ENCODE data around the gene NUPR2. TPM values are rescaled to one million over a fixed set of nuclear protein-coding genes. Genes with fewer than 3 reads are reported as not detected.
"Not testable (repeated sequence)": the region's sequence is repeated elsewhere in the genome, so short reads cannot be mapped to it uniquely, and the experiment has no call there.

The NUPR2 gene
- total and polyA plus RNA-seq, 7 experiments from 2014 or later, result 0.92 to 3.0 (median 1.2) TPM; not detected in 3

DNA sequence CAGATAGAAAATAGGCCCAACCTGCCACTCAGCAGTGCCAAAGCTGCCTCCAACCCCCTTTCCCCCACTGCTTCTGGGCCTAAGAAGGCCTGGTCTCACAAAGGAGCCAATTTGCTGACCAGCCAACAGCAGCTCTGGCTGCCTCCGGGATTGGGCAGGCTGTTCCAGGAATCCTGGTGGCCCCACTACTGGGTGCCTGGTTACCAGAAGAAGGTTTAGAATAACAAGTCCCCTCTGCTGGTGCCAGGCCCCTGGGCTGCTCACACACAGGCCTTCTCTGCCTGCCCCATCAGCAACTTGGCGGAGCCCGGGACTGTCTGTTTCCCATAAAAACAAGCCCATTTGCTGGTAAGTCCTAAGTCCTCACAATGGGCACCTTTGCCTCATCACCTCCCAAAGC, 24.6 kb downstream of the NUPR2 start:
- Histone ChIP-seq H3K4me3 (ENCODE audit: low read length) (no peak overlapping the region), H3K27ac (ENCODE audit: low read depth, low read length) (no peak overlapping the region), H3K4me1 (ENCODE audit: control insufficient read depth in 2 of 2, insufficient read depth in 2 of 2, low read length in 2 of 2) (no peaks in the 10 kb centered on the region), H3K9me3 (ENCODE audit: control insufficient read depth in 2 of 3, low read length in 3 of 3) (no peaks in the 10 kb centered on the region), H3K36me3 (ENCODE audit: control insufficient read depth in 2 of 3, insufficient read depth in 3 of 3, low read length in 3 of 3) (peaks cover 0 to 8% (median 0%) of the 10 kb centered on the region in 3 experiments), H3K27me3 (ENCODE audit: control insufficient read depth in 2 of 2, insufficient read depth in 2 of 2, low read length in 2 of 2) (no peaks in the 10 kb centered on the region)
- Mint-ChIP-seq H3K27ac (peak overlapping the region in 1 of 9 donors; percentile 24), H3K9me3 (peaks cover 0 to 2% (median 0%) of the 10 kb centered on the region in 11 donors), H3K4me1 (peaks cover 0 to 3% (median 0%) of the 10 kb centered on the region in 7 donors), H3K4me3 (no peak overlapping the region), H3K36me3 (peaks cover 0 to 5% (median 0%) of the 10 kb centered on the region in 5 donors), H3K27me3 (no peaks in the 10 kb centered on the region)
- ChIA-PET CTCF (no interaction called here), POLR2A (interaction anchor here (0.6 kb wide), 1 partner anchor 58 kb away, joined by 3 read pairs; no protein-coding TSS in a partner anchor)
- intact Hi-C loops (cut with micrococcal nuclease), result no loop called here
- no peak for ATAC-seq
- no peak for DNase-seq

DNA sequence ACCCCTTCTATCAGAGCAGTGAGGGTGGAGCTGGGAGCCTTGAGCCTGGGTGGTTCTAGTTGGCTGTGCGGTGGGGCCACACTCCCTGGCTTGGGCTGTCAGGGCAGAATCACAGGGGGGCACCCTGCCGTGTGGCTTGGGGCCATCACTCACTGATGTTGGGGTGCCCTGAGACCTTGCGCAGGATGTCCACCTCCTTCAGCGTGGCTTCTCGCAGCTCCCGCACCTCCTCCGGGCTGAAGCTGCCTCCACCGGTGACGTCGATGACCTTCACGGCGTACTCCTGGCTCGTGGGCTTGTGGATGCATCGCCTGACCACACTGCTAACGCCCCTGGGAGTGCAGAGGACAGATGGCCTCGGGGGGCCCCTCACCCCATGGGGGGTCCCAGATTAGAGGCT, 28.8 kb downstream of the NUPR2 start:
- intact Hi-C loops (cut with micrococcal nuclease), result no loop called here
- Histone ChIP-seq H3K9me3 (ENCODE audit: control insufficient read depth in 2 of 3, low read length in 3 of 3) (no peaks in the 10 kb centered on the region), H3K27ac (ENCODE audit: low read depth, low read length) (no peak overlapping the region), H3K4me3 (ENCODE audit: low read length) (no peak overlapping the region), H3K27me3 (ENCODE audit: control insufficient read depth in 2 of 2, insufficient read depth in 2 of 2, low read length in 2 of 2) (no peaks in the 10 kb centered on the region), H3K36me3 (ENCODE audit: control insufficient read depth in 2 of 3, insufficient read depth in 3 of 3, low read length in 3 of 3) (peaks cover 0 to 10% (median 0%) of the 10 kb centered on the region in 3 experiments), H3K4me1 (ENCODE audit: control insufficient read depth in 2 of 2, insufficient read depth in 2 of 2, low read length in 2 of 2) (no peaks in the 10 kb centered on the region)
- DNase-seq (no peak), ATAC-seq (no peak)
- no peaks in the 10 kb centered on the region for H3K27me3 Mint-ChIP-seq
- H3K4me1 Mint-ChIP-seq, result peaks cover 0 to 3% (median 0%) of the 10 kb centered on the region in 7 donors
- ChIA-PET POLR2A (no interaction called here), CTCF (no interaction called here)
- H3K36me3 Mint-ChIP-seq, result peaks cover 0 to 9% (median 0%) of the 10 kb centered on the region in 5 donors
- H3K9me3 Mint-ChIP-seq, result peaks cover 0 to under 1% (median 0%) of the 10 kb centered on the region in 11 donors
- peak overlapping the region in 1 of 9 donors; percentile 32 for H3K27ac Mint-ChIP-seq
- no peak overlapping the region for H3K4me3 Mint-ChIP-seq

- Mint-ChIP-seq H3K9me3 (no peaks in the 10 kb centered on the region), H3K27me3 (no peaks in the 10 kb centered on the region), H3K36me3 (peaks cover 0 to 13% (median 0%) of the 10 kb centered on the region in 5 donors), H3K4me1 (peaks cover 0 to 3% (median 0%) of the 10 kb centered on the region in 7 donors), H3K27ac (no peak overlapping the region), H3K4me3 (no peak overlapping the region)
- Histone ChIP-seq H3K4me1 (ENCODE audit: control insufficient read depth in 2 of 2, insufficient read depth in 2 of 2, low read length in 2 of 2) (no peaks in the 10 kb centered on the region), H3K4me3 (ENCODE audit: low read length) (no peak overlapping the region), H3K9me3 (ENCODE audit: control insufficient read depth in 2 of 3, low read length in 3 of 3) (no peaks in the 10 kb centered on the region), H3K36me3 (ENCODE audit: control insufficient read depth in 2 of 3, insufficient read depth in 3 of 3, low read length in 3 of 3) (peaks cover 0 to 14% (median 0%) of the 10 kb centered on the region in 3 experiments), H3K27ac (ENCODE audit: low read depth, low read length) (no peak overlapping the region), H3K27me3 (ENCODE audit: control insufficient read depth in 2 of 2, insufficient read depth in 2 of 2, low read length in 2 of 2) (no peaks in the 10 kb centered on the region)
- DNase-seq (no peak), ATAC-seq (no peak)
- ChIA-PET POLR2A (no interaction called here), CTCF (no interaction called here)
- intact Hi-C loops (cut with micrococcal nuclease), result no loop called here
Observed at GRCh38 chr7:56086761-56087160, 29.5 kb downstream of the NUPR2 start.

DNA sequence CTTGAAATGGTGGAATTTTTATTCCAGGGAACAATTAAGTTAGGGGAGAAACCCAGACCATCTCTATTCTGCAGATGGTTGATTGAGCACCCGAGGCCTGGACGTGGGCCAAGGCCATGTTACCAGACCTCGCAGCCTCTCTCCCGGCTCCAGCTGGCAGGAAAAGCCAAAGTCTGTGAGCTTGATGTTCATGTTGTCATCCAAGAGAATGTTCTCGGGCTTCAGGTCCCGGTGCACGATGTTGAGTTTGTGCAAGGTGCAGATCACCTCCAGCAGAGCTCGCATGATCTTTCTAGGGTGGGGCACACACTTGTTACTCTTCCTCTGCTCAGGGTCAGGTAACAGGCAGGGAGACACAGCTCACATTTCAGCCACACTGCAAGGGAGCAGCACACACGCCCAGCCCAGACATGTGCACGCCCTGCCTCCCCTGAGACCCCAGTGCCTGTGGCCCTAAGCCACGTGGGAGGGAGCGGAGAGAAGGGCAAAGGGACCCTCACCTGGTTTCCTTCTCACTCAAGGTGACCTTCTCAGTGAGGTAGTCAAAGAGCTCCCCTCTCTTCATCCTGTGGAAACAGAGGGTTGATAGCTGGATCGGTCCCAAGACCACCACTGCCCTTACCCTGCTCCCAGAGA, 32.9 kb downstream of the NUPR2 start:
- H3K4me3 ChIP-seq (ENCODE audit: low read length), result no peak overlapping the region
- Mint-ChIP-seq H3K36me3 (peaks cover 0 to 36% (median 4%) of the 10 kb centered on the region in 5 donors), H3K9me3 (no peaks in the 10 kb centered on the region), H3K4me1 (peaks cover 0 to 3% (median 0%) of the 10 kb centered on the region in 7 donors), H3K27me3 (no peaks in the 10 kb centered on the region), H3K27ac (peak overlapping the region in 3 of 9 donors; percentile 24 to 60 (median 56)), H3K4me3 (no peak overlapping the region)
- ChIA-PET CTCF (interaction anchor here (1.2 kb wide), 1 partner anchor 9 kb away, joined by 4 read pairs; no protein-coding TSS in a partner anchor), POLR2A (no interaction called here)
- H3K9me3 ChIP-seq (ENCODE audit: control insufficient read depth in 2 of 3, low read length in 3 of 3), result no peaks in the 10 kb centered on the region
- no peak overlapping the region for H3K27ac ChIP-seq (ENCODE audit: low read depth, low read length)
- DNase-seq (no peak), ATAC-seq (peak; percentile 12)
- no peaks in the 10 kb centered on the region for H3K27me3 ChIP-seq (ENCODE audit: control insufficient read depth in 2 of 2, insufficient read depth in 2 of 2, low read length in 2 of 2)
- no peaks in the 10 kb centered on the region for H3K4me1 ChIP-seq (ENCODE audit: control insufficient read depth in 2 of 2, insufficient read depth in 2 of 2, low read length in 2 of 2)
- H3K36me3 ChIP-seq (ENCODE audit: control insufficient read depth in 2 of 3, insufficient read depth in 3 of 3, low read length in 3 of 3), result peaks cover 0 to 41% (median 2%) of the 10 kb centered on the region in 3 experiments
- intact Hi-C loops (cut with micrococcal nuclease), result no loop called here

GRCh38 chr7:56081626-56082340, 34.4 kb downstream of the NUPR2 start:
- DNase-seq (no peak), ATAC-seq (no peak)
- no peak overlapping the region for H3K4me3 ChIP-seq (ENCODE audit: low read length)
- ChIA-PET CTCF (no interaction called here), POLR2A (no interaction called here)
- peaks cover 0 to 3% (median 0%) of the 10 kb centered on the region in 7 donors for H3K4me1 Mint-ChIP-seq
- peaks cover 0 to 45% (median 9%) of the 10 kb centered on the region in 3 experiments for H3K36me3 ChIP-seq (ENCODE audit: control insufficient read depth in 2 of 3, insufficient read depth in 3 of 3, low read length in 3 of 3)
- no peaks in the 10 kb centered on the region for H3K27me3 ChIP-seq (ENCODE audit: control insufficient read depth in 2 of 2, insufficient read depth in 2 of 2, low read length in 2 of 2)
- H3K27ac Mint-ChIP-seq, result peak overlapping the region in 1 of 9 donors; percentile 56
- H3K4me1 ChIP-seq (ENCODE audit: control insufficient read depth in 2 of 2, insufficient read depth in 2 of 2, low read length in 2 of 2), result no peaks in the 10 kb centered on the region
- no peak overlapping the region for H3K4me3 Mint-ChIP-seq
- H3K27ac ChIP-seq (ENCODE audit: low read depth, low read length), result no peak overlapping the region
- no peaks in the 10 kb centered on the region for H3K9me3 ChIP-seq (ENCODE audit: control insufficient read depth in 2 of 3, low read length in 3 of 3)
- H3K9me3 Mint-ChIP-seq, result no peaks in the 10 kb centered on the region
- H3K27me3 Mint-ChIP-seq, result no peaks in the 10 kb centered on the region
- H3K36me3 Mint-ChIP-seq, result peaks cover 0 to 37% (median 4%) of the 10 kb centered on the region in 5 donors
- intact Hi-C loops (cut with micrococcal nuclease), result no loop called here

DNA sequence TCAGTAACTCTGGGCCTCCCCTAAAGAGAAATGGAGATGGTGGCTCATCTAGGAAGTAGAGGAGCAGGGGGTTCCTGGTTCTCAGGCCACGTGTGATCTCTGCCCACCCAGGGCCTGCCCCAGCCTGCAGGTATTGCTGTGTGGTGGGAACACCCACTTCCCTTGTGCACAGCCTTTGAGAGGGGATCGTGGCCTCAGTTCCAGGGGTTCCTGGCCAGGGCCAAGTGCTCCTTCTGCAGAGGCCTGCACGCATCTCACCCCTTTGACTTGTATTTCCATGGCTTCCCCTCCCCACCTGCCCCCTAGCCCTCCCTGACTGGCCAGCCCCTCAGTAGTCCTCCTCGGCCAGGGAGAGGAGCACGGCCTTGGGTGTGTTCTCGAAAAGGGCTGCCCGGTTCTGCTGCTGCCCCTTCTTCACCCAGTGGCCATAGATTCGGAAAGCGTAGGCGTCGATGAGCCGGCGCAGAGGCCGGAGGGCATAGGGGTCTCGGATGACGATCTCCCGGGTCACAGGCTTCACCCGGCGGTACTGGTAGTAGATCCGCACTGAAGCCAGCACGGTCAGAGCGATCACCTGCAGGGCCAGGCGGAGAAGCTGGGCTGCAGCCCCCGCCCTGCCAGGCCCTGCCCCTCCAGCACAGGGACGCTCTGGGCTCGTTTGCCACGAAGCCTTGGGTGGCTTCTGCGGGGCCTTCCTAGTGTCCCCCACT, 35.3 kb downstream of the NUPR2 start:
- POLR2A ChIA-PET, DNase-seq: not testable (repeated sequence)
- peaks cover 0 to 34% (median 4%) of the 10 kb centered on the region in 5 donors for H3K36me3 Mint-ChIP-seq

More for the DNA sequence above, 35.3 kb downstream of the NUPR2 start:
- intact Hi-C loops (cut with micrococcal nuclease); H3K4me3 ChIP-seq (ENCODE audit: low read length); H3K9me3 ChIP-seq (ENCODE audit: control insufficient read depth in 2 of 3, low read length in 3 of 3); H3K4me1 ChIP-seq (ENCODE audit: control insufficient read depth in 2 of 2, insufficient read depth in 2 of 2, low read length in 2 of 2); H3K27me3 ChIP-seq (ENCODE audit: control insufficient read depth in 2 of 2, insufficient read depth in 2 of 2, low read length in 2 of 2); CTCF ChIA-PET; H3K27ac Mint-ChIP-seq; H3K4me3 Mint-ChIP-seq; H3K27ac ChIP-seq (ENCODE audit: low read depth, low read length); H3K9me3 Mint-ChIP-seq; ATAC-seq; H3K4me1 Mint-ChIP-seq; H3K27me3 Mint-ChIP-seq: not testable (repeated sequence)
- H3K36me3 ChIP-seq (ENCODE audit: control insufficient read depth in 2 of 3, insufficient read depth in 3 of 3, low read length in 3 of 3), result peaks cover 0 to 47% (median 9%) of the 10 kb centered on the region in 3 experiments
